HL-60 (cell line): Measurements from ENCODE around the gene TFPI.

Experiments
- DNase-seq, 2 experiments: peaks; one replicate each; pipeline ENCODE4 v3.0.0-alpha.2; 2010 to 2020; ENCODE audit warnings: low read depth in 1 of 2, low spot score in 1 of 2
- H3K27ac ChIP-seq: fragments of 250-450 bp; sonication (Bioruptor Pico); replicated peaks from 2 replicates; pipeline ENCODE4 v1.5.1; 2020; ENCODE audit warnings: mild to moderate bottlenecking, moderate library complexity
- H3K27me3 ChIP-seq: fragments of 250-450 bp; sonication (Bioruptor Pico); 2 replicates; pipeline ENCODE4 v1.5.1; 2021; ENCODE audit warnings: mild to moderate bottlenecking, moderate library complexity; ENCODE audit not compliant: insufficient read depth, poor library complexity, severe bottlenecking
- H3K4me3 ChIP-seq: replicated peaks from 2 replicates; pipeline ENCODE4 v1.5.1; 2011; ENCODE audit warnings: mild to moderate bottlenecking, control low read depth, low read length; ENCODE audit not compliant: insufficient read depth
- GABPA ChIP-seq: IDR thresholded peaks from 2 replicates; pipeline ENCODE4 v1.6.1; 2012; ENCODE audit warnings: low read depth
- POLR2AphosphoS5 ChIP-seq: IDR thresholded peaks from 2 replicates; pipeline ENCODE4 v1.6.1; 2012; ENCODE audit warnings: low read depth
- SPI1 ChIP-seq: IDR thresholded peaks from 2 replicates; pipeline ENCODE4 v1.6.1; 2012; ENCODE audit warnings: low read depth, mild to moderate bottlenecking, borderline replicate concordance
- TF ChIP-seq, protein P1 (sequence below): IDR thresholded peaks from 2 replicates; pipeline ENCODE4 v1.6.1; 2012; ENCODE audit warnings: low read depth; ENCODE audit not compliant: insufficient replicate concordance
- TF ChIP-seq, protein P2 (sequence below): IDR thresholded peaks from one replicate; pipeline ENCODE4 v1.5.1; 2011; ENCODE audit warnings: low read length, control low read depth, inconsistent platforms; ENCODE audit not compliant: insufficient read depth

TFPI gene

DNA sequence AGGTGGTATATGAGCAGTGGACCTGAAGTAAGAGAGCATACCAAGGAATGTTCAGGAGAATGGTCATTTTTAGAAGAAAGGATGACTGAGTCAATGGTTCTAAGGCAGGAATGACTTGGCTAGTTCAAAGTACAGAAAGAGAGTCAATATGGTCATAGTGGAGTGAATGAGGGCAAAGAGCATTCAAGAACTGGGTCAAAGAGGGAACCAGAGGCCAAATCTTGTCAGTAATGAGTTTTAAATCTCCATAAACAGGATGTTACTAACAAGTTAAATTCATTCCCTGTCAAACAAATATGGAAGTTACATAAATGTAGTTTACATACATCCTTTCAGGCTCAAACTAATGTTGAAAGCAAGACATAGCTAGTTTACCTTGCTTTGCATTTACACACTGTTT lies 122.3 kb downstream of the TFPI start:
- H3K27me3 ChIP-seq, result no peaks in the 10 kb centered on the region
- no peak overlapping the region for H3K27ac ChIP-seq
- H3K4me3 ChIP-seq, result no peak overlapping the region
- no peak for DNase-seq
- no peak for TF ChIP-seq POLR2AphosphoS5
- TF ChIP-seq, protein P1, sequence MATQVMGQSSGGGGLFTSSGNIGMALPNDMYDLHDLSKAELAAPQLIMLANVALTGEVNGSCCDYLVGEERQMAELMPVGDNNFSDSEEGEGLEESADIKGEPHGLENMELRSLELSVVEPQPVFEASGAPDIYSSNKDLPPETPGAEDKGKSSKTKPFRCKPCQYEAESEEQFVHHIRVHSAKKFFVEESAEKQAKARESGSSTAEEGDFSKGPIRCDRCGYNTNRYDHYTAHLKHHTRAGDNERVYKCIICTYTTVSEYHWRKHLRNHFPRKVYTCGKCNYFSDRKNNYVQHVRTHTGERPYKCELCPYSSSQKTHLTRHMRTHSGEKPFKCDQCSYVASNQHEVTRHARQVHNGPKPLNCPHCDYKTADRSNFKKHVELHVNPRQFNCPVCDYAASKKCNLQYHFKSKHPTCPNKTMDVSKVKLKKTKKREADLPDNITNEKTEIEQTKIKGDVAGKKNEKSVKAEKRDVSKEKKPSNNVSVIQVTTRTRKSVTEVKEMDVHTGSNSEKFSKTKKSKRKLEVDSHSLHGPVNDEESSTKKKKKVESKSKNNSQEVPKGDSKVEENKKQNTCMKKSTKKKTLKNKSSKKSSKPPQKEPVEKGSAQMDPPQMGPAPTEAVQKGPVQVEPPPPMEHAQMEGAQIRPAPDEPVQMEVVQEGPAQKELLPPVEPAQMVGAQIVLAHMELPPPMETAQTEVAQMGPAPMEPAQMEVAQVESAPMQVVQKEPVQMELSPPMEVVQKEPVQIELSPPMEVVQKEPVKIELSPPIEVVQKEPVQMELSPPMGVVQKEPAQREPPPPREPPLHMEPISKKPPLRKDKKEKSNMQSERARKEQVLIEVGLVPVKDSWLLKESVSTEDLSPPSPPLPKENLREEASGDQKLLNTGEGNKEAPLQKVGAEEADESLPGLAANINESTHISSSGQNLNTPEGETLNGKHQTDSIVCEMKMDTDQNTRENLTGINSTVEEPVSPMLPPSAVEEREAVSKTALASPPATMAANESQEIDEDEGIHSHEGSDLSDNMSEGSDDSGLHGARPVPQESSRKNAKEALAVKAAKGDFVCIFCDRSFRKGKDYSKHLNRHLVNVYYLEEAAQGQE, result no peak
- TF ChIP-seq, protein P2, sequence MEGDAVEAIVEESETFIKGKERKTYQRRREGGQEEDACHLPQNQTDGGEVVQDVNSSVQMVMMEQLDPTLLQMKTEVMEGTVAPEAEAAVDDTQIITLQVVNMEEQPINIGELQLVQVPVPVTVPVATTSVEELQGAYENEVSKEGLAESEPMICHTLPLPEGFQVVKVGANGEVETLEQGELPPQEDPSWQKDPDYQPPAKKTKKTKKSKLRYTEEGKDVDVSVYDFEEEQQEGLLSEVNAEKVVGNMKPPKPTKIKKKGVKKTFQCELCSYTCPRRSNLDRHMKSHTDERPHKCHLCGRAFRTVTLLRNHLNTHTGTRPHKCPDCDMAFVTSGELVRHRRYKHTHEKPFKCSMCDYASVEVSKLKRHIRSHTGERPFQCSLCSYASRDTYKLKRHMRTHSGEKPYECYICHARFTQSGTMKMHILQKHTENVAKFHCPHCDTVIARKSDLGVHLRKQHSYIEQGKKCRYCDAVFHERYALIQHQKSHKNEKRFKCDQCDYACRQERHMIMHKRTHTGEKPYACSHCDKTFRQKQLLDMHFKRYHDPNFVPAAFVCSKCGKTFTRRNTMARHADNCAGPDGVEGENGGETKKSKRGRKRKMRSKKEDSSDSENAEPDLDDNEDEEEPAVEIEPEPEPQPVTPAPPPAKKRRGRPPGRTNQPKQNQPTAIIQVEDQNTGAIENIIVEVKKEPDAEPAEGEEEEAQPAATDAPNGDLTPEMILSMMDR, result no peak
- TF ChIP-seq GABPA, result no peak
- TF ChIP-seq SPI1, result no peak

DNA sequence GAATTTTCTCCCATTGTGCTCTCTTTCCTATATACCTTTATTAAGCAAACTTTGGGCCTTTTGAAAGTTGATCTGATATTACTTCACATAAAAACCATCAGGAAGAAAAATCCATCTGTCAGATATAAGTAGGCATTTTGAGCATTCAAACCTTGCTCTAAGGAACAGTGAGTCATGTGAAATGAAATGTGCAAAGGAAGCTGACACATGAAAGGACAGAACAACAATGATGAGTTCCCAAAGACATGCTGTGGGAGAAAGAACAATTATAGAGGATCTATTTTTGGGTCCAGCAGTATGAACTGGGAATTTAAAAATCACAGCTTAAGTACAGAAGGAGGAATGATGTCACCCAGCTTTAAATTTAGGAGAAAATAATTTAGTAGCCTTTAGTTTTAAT lies 124.2 kb downstream of the TFPI start:
- no peak for DNase-seq
- no peak overlapping the region for H3K4me3 ChIP-seq
- TF ChIP-seq SPI1 (no peak), POLR2AphosphoS5 (no peak), GABPA (no peak)
- TF ChIP-seq, protein P1, result no peak
- TF ChIP-seq, protein P2, result no peak
- no peaks in the 10 kb centered on the region for H3K27me3 ChIP-seq
- no peak overlapping the region for H3K27ac ChIP-seq

DNA sequence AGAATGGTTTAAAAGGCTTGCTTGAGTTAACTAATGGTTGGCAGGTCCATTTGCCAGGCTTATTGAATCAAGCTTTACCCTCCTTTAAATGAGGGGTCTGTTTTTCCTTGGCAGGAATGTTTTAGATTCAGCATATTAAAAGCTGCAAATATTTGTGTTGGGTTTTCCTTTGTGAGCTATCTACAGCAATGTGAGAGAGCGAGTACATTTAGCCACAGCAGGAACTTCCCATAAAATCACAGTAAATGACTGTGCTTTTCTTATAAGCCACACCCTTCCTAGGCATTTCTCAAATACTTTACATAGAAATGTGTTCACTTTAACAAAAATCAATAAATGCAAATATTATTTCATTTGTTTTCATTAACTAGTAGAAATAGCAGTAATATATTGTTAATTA lies 130.1 kb downstream of the TFPI start:
- H3K27me3 ChIP-seq, result no peaks in the 10 kb centered on the region
- DNase-seq, result no peak
- H3K4me3 ChIP-seq, result no peak overlapping the region
- TF ChIP-seq POLR2AphosphoS5 (no peak), GABPA (no peak), SPI1 (no peak)
- TF ChIP-seq, protein P1, result no peak
- TF ChIP-seq, protein P2, result no peak
- no peak overlapping the region for H3K27ac ChIP-seq
